Omental fat pad (tissue), 4 donors: ENCODE results near the gene CGB8. TPM values are rescaled to one million over a fixed set of nuclear protein-coding genes. Genes with fewer than 3 reads are reported as not detected.
A peak's percentile ranks its signal among the peaks of the same experiment; 100 is the strongest.
"Not testable (repeated sequence)": the region's sequence is repeated elsewhere in the genome, so short reads cannot be mapped to it uniquely, and the experiment has no call there.

Experiments
- ATAC-seq: fragments of 150-250 bp; one replicate; pipeline ENCODE4 v1.9.1; 2016; ENCODE audit warnings: mild to moderate bottlenecking, moderate library complexity; ENCODE audit not compliant: low FRiP score
- DNase-seq: peaks from one replicate; pipeline ENCODE4 v3.0.0-alpha.2; 2019; ENCODE audit warnings: low spot score
- total RNA-seq, 4 donors: library from RNA; depleted of rRNA; stranded (reverse); fragments of >200 nt; gene quantifications; one replicate each; pipeline ENCODE4 v1.1.0, GENCODE V29; 2016
- TF ChIP-seq, protein P1 (sequence below), 3 donors: fragments of 450-650 bp; IDR thresholded peaks; one replicate each; pipeline ENCODE4 v1.5.1; 2016 to 2017; ENCODE audit warnings: antibody characterized with exemption in 3 of 3, mild to moderate bottlenecking in 3 of 3, moderate library complexity in 2 of 3

Gene CGB8
- total RNA-seq, 4 donors from 2014 or later, result not detected

DNA sequence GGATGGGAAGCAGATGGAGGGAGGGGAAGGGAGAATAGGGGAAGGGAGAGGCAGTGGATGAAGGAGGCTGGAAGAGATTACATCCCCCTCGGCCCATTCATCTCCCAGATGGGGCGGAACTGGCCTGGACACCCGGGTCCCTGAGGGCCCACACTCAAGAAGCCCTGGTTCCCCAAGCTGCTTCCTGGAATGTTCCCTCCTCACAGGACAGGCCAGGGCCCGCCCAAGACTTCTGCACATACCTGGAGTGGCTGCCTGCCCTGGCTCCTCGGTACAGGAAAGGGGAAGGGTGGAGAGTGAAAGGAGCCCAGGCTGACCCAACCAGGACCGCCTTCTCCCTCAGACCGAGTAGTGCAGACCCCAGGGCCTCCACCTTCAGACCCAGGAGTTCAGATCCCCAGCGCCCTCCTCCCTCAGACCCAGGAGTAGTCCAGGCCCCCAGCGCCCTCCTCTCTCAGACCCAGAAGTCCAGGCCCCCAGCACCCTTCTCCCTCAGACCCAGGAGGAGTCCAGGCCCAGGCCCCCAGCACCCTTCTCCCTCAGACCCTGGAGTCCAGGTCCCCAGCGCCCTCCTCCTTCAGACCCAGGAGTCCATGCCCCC lies 15.2 kb upstream of the CGB8 start:
- ATAC-seq (no peak), DNase-seq (no peak)
- TF ChIP-seq, protein P1, sequence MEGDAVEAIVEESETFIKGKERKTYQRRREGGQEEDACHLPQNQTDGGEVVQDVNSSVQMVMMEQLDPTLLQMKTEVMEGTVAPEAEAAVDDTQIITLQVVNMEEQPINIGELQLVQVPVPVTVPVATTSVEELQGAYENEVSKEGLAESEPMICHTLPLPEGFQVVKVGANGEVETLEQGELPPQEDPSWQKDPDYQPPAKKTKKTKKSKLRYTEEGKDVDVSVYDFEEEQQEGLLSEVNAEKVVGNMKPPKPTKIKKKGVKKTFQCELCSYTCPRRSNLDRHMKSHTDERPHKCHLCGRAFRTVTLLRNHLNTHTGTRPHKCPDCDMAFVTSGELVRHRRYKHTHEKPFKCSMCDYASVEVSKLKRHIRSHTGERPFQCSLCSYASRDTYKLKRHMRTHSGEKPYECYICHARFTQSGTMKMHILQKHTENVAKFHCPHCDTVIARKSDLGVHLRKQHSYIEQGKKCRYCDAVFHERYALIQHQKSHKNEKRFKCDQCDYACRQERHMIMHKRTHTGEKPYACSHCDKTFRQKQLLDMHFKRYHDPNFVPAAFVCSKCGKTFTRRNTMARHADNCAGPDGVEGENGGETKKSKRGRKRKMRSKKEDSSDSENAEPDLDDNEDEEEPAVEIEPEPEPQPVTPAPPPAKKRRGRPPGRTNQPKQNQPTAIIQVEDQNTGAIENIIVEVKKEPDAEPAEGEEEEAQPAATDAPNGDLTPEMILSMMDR (IDR thresholded peaks at IDR 0.05), result no peak

DNA sequence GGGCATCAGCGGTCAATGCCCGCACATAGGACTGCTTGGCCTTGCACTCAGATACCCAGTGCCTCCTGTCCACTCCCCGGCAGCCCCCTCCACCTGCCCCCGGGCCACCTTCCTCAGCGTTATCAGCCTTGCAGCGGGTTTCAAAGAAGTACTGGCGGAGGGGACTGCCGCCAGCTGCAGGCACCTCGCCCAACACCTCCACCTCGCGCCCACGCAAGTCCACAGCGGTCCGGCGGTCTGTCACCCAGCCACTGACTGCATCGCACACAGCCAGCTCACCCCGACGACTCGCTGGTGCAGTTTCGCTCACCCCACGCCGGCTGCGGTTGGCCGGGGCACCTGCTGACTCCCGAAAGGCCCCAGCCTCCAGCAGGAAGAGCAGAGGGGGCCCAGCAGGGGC lies 12.5 kb upstream of the CGB8 start:
- ATAC-seq (no peak), DNase-seq (no peak)
- TF ChIP-seq, protein P1 (IDR thresholded peaks at IDR 0.05), result no peak

- DNase-seq (no peak), ATAC-seq (no peak)
- TF ChIP-seq, protein P1 (IDR thresholded peaks at IDR 0.05), result no peak
These were observed 12.1 kb upstream of the CGB8 start for GRCh38 chr19:49061000-49061399.

GRCh38 chr19:49059053-49059452 lies 10.1 kb upstream of the CGB8 start:
- no peak for DNase-seq
- TF ChIP-seq, protein P1 (IDR thresholded peaks at IDR 0.05), result no peak
- no peak for ATAC-seq

DNA sequence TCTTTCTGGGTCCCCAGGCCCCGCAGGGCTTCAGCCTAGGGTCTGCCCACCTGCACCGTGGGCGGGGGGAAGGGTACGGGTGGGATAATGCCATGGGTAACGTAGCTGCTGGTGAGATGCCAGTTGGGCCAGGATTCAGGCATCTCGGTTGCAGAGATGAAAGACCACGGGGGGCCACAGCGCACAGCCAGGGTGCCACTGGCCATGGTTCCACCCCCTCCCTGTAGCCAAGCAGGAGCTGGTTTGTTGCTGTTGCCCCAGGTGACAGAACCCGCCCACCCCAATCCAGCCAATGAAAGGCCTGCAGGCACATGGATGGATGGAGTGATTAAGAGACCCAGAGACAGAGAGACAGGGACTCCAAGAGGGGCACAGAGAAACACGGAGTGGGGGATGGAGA lies 9.7 kb upstream of the CGB8 start:
- TF ChIP-seq, protein P1 (IDR thresholded peaks at IDR 0.05), result no peak
- DNase-seq, result no peak
- no peak for ATAC-seq

DNA sequence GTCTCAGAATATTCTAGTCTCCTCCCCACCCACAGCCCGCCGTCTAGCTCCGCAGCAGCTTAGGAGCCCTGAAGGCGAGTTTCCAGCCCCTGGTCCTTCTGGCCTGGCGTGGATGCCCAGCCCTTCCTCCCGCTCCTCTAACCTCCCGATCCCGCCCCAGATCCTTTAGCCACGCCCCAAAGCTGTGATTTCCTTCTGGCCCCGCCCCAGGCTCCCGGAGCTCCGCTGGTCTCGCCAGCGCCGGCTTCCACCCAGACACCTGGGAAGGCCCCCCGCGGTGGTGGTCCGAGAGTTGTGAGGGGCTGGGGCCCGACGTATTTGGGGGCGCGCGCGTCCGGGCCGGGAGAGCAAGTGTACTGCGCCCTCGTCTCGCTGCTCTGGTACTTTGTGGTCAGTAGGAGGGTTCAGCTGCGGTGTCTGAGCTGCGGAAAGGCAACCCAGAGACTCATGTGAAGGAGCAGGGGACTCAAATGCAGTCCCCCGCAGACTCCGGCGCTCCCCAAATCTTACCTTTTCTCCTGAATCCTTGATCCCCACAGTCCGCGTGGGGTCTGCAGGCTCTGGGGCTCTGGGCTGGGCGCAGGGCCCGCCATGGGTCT lies 8.8 kb upstream of the CGB8 start, which contains the start of gene CGB7:
Gene CGB7 (minus strand): TSS at position 114 of the 599 bp plus-strand sequence. CDS start 2,374 bp downstream, outside the sequence.
- ATAC-seq (peak; percentile 72), DNase-seq (peak; percentile 43)
- TF ChIP-seq, protein P1 (IDR thresholded peaks at IDR 0.05), result no peak

GRCh38 chr19:49056902-49057596 lies 8.1 kb upstream of the CGB8 start:
- DNase-seq, result not testable (repeated sequence)

More at GRCh38 chr19:49056902-49057596, 8.1 kb upstream of the CGB8 start:
- peak; percentile 26 for ATAC-seq
